AG20443 (cell line): Measurements from ENCODE around the gene PRELP.
A peak's percentile ranks its signal among the peaks of the same experiment; 100 is the strongest.

Source experiments
- DNase-seq: peaks from one replicate; pipeline ENCODE4 v3.0.0; 2012; ENCODE audit warnings: low spot score, mixed read lengths

PRELP gene

GRCh38 chr1:203524152-203524551 lies 48.5 kb downstream of the PRELP start:
- DNase-seq = no peak

DNA sequence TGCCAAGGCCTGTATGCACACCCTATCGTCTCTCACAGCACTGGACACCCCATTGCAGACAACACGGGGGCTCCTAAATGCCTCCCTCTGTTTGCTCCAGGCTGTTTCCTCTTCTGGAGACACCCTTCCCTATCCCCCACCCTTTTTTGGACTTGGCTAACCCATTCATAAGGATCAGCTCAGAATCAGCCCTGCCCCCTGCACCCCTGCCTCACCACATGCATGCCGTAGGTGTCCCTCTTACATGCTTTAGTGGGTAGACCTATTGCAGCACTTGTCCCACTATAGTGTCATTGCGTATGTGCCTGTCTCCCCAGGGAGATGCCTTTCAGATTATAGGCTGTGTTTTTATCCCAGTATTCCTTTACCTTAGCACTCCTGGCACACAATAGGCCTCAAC lies 49.2 kb downstream of the PRELP start:
- DNase-seq = no peak

GRCh38 chr1:203525685-203526084 lies 50.1 kb downstream of the PRELP start:
- DNase-seq = no peak

DNA sequence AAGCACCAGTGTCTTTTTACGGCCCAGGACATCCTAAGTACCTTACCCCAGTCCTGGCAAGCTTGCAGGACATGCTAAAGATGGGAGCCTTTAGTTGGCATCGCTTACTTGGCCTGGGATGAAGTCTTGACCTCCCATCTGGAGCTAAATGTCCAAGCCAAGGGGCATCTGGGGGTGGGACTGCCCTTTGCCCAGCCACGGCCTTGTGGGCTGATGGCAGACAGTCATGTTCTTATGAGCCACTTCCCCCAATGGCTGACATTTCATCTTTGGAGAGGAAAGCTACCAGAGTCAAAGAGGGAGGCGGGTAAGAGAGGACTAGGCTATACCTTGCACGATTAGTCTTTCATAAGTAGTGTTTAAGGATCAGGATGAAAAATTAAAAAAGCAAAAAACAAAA lies 50.5 kb downstream of the PRELP start:
- DNase-seq = no peak

DNA sequence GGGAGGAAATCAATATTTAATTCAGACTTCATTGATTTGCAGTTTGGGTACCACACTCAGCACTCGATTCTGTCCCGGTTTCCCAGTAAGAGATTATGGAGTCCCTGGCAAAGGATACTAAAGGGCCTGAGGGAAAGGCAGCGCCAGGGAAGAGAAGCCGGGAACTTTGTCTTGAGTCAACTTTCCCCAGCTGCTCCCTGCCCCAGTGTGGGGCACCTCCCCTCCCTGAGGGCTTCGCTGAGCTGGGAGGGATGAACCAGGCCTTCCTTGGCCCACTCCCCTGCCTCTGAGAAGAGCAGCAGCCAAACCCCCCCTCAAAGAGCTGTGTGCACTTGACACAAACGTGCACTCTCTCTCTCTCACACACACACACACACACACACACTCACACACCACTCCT lies 51.0 kb downstream of the PRELP start:
- peak; percentile 57 for DNase-seq

DNA sequence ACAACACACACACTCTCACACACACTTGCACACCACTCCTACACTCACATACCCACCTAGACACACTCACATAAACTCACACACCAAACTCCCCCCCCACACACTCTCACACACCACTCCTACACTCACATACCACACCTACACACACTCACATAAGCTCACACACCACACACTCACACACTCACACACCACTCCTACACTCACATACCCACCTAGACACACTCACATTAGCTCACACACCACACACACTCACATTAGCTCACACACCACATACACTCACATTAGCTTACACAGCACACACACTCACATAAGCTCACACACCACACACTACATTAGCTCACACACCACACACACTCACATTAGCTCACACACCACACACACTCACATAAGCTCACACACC lies 51.4 kb downstream of the PRELP start:
- DNase-seq = no peak

DNA sequence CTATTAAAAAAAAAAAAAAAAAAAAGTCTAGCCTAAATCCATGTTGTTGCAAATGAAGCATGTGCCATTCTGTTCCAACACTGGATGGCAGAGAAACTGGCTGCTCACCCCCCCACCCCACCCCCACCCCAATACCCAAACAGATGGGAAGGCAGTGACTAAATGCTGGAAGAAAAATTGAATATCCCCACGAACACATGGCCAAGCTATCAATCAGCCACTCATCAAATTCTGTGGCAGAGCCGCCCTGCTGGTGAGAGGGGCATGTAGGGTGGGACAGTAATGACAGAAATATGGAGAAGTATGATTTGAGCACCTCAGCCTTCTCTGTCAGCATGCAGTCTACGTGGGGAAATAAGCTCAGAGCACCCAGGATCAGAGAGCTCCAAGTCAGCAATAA lies 52.5 kb downstream of the PRELP start:
- DNase-seq = no peak

DNA sequence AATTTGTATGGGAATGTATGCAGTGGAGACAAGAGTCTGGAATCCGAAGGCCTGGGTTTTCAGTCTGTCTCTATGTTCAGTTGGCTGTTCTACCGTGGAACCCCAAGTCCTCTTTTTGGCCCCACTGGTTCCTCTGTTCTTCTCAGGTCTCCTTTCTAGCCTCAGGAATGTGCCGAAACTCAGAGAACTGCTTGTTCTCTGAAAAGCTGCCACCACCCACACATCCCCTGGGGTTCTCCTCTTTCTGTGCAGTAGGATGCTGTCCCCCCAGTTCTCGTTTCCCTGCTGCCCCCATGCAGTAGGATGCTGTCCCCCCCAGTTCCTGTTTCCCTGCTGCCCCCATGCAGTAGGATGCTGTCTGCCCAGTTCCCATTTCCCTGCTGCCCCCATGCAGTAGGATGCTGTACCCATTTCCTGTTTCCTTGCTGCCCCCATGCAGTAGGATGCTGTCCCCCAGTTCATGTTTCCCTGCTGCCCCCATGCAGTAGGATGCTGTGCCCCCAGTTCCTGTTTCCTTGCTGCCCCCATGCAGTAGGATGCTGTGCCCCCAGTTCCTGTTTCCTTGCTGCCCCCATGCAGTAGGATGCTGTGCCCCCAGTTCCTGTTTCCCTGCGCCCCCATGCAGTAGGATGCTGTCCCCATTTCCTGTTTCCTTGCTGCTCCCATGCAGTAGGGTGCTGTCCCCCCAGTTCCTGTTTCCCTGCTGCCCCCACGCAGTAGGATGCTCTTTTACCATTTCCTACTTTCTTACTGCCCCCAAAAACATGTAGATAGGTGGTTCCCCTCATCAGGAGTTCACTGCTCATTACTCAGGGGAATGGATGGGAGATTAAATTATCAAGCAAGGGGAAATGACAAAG lies 53.6 kb downstream of the PRELP start:
- no peak for DNase-seq

DNA sequence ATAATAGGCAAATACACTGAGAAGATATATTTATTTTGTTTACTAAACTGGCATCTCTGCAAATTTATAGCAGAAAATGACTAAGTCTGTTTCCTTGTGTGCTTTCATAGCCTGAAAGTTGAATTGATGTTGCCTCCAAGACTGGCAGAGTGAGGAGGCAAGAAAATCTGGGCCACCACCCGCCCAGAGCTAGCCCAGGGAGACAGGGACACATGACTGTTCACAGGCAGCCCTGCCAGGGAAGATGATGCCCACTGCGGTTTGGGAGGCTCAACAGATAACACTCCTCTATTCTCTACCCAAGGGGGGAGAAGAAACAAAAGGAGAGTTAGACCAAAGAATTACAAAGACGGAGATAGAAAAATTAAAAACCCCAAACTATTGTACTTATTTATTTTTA lies 55.5 kb downstream of the PRELP start:
- DNase-seq = no peak

- no peak for DNase-seq
Observed at GRCh38 chr1:203534012-203534411, 58.4 kb downstream of the PRELP start.

DNA sequence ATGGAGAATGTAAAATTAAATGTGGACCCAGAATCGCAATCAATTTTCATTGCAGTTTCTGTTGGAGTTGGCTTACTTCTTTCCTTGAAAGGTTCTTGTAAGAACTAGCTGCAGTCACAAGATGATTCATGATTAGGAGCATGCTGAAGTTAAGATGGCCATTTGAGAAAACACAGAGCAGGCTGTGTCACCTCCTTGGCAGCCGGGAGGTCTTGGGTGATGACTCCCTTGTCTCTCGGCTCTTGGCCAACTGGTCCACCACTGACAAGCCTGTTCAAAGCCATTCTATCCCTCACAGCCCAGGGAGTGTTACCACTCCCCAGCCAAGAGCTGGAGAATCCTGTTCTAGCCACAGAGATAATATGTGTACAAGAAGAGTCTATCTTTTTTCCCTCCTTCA lies 58.9 kb downstream of the PRELP start:
- peak; percentile 89 for DNase-seq

DNA sequence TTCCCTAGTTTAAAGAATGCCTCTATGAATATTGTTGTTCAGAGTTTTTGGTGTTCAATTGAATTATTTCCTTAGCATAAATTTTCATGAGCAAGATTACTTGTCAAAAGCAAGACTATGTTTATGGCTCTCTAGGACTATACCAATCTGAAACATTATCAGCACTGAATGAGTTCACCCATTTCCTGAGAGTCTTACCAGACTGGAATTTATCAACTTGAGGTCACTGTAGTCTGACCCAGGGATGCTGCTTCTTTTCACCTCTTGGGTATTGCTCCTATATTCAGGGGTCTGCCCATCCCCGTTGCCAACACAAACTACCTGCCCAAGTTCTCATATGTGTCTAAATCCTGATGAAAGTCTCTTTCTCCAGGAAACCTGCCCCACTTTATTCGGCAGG lies 61.0 kb downstream of the PRELP start:
- DNase-seq = no peak

DNA sequence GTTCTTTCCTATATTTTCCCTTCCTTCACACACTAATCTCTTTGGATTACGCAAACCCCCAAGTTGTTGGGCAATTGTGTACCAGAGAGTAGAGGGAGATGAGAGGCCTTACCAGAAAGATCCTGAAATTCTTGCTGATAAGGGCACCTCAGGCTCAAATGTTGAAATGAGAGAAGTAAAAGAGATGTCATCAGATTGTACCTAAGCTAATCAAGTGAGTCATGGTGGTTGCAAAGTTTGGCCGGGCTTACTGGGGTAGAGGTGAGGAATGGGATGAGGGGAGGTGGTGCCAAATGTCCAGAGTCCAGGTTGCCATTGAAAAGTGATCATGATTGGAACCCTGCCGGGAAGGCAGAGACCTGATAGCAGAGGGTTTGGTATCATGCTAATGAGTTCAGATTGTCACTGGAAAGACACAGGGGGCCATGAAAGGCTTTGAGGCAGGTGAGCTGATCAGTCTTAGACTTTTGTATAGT lies 61.4 kb downstream of the PRELP start:
- DNase-seq = no peak

- peak; percentile 58 for DNase-seq
Observed at GRCh38 chr1:203537806-203538464, 62.3 kb downstream of the PRELP start.

DNA sequence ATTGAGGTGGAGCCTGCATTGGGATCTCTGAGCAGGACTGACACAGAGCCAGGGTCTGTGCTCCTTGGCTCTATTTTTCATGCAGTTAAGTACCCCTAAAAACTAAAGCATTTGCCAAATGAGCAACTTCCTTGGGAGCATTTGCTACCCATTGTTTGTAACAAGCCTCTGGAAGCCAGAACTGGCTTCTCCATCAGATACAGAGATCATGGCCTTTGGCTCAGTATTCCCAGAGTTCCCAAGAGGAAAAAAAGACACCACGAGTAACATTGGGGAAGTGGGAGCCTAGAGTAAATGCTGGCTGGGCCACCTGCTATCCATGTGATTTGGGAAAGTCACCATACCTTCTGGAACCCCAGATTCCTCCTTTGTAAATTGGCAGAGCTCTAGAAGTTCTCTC lies 63.1 kb downstream of the PRELP start:
- no peak for DNase-seq

GRCh38 chr1:203539831-203540546 lies 64.4 kb downstream of the PRELP start:
- DNase-seq = no peak
